ENCODE results near the gene BSN.

The BSN gene

GRCh38 chr3:49655731-49656285 lies 101.5 kb downstream of the BSN start:
- DNase-seq (ENCODE audit: insufficient read length, low spot score) (no peak), FAIRE-seq (no peak)
- no peak for TF ChIP-seq SPI1 (IDR thresholded peaks at IDR 0.05; ENCODE audit: low read depth, low read length)

- no peak for DNase-seq (ENCODE audit: insufficient read length, low spot score)
- no peak for FAIRE-seq
- no peak for TF ChIP-seq SPI1 (IDR thresholded peaks at IDR 0.05; ENCODE audit: low read depth, low read length)
- TF ChIP-seq PAX5 (IDR thresholded peaks at IDR 0.05; ENCODE audit: insufficient read depth, low read length, severe bottlenecking) = no peak
- TF ChIP-seq TAF1 (IDR thresholded peaks at IDR 0.05; ENCODE audit: low read depth, low read length) = no peak
- TF ChIP-seq POLR2AphosphoS5 (IDR thresholded peaks at IDR 0.05; ENCODE audit: low read depth, low read length) = no peak
- no peak for TF ChIP-seq POU2F2 (IDR thresholded peaks at IDR 0.05; ENCODE audit: low read depth, low read length)
- no peak for TF ChIP-seq POLR2A (IDR thresholded peaks at IDR 0.05; ENCODE audit: low read depth, low read length)
Measured at GRCh38 chr3:49656541-49657112, 102.3 kb downstream of the BSN start.

DNA sequence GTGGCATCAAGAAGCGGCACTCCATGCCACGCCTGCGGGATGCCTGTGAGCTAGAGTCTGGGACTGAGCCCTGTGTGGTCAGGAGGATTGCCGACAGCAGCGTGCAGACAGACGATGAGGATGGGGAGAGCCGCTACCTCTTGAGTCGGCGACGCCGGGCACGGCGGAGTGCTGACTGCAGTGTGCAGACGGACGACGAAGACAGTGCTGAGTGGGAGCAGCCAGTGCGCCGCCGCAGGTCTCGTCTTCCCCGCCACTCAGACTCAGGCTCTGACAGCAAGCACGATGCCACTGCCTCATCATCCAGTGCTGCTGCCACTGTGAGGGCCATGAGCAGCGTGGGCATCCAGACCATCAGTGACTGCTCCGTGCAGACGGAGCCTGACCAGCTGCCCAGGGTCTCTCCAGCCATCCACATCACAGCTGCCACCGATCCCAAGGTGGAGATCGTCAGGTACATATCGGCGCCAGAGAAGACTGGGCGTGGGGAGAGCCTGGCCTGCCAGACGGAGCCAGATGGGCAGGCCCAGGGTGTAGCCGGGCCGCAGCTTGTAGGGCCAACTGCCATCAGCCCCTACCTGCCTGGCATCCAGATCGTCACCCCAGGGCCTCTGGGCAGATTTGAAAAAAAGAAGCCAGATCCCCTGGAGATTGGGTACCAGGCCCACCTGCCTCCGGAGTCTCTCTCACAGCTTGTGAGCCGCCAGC lies 103.1 kb downstream of the BSN start:
- no peak for TF ChIP-seq SPI1 (IDR thresholded peaks at IDR 0.05; ENCODE audit: low read depth, low read length)
- no peak for TF ChIP-seq POLR2AphosphoS5 (IDR thresholded peaks at IDR 0.05; ENCODE audit: low read depth, low read length)
- no peak for TF ChIP-seq TAF1 (IDR thresholded peaks at IDR 0.05; ENCODE audit: low read depth, low read length)
- TF ChIP-seq PAX5 (IDR thresholded peaks at IDR 0.05; ENCODE audit: insufficient read depth, low read length, severe bottlenecking) = no peak
- TF ChIP-seq POU2F2 (IDR thresholded peaks at IDR 0.05; ENCODE audit: low read depth, low read length) = no peak
- TF ChIP-seq POLR2A (IDR thresholded peaks at IDR 0.05; ENCODE audit: low read depth, low read length) = no peak
- DNase-seq (ENCODE audit: insufficient read length, low spot score) (no peak), FAIRE-seq (no peak)

DNA sequence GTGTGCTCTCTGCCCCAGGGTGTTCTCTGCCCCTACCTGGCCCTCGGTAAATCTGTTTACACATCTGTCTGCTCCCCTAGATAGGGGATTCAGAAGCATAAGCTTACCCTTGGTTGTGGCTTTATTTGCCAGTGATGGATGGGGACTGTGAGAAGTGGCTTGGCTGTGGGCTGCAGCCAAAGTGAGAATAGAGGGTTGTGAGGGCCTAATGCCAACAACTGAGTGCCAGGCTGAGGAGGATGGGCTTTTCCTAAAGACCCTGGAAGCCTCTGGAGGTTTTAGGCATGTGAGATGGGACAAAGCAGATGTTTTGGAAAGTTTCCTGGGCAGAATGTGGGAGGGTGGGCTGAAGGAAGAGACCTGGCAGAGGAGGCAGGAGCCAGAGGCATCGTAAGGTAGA lies 104.4 kb downstream of the BSN start:
- DNase-seq (ENCODE audit: insufficient read length, low spot score) (no peak), FAIRE-seq (no peak)
- no peak for TF ChIP-seq PAX5 (IDR thresholded peaks at IDR 0.05; ENCODE audit: insufficient read depth, low read length, severe bottlenecking)
- no peak for TF ChIP-seq POLR2AphosphoS5 (IDR thresholded peaks at IDR 0.05; ENCODE audit: low read depth, low read length)
- TF ChIP-seq TAF1 (IDR thresholded peaks at IDR 0.05; ENCODE audit: low read depth, low read length) = no peak
- TF ChIP-seq SPI1 (IDR thresholded peaks at IDR 0.05; ENCODE audit: low read depth, low read length) = no peak
- no peak for TF ChIP-seq POU2F2 (IDR thresholded peaks at IDR 0.05; ENCODE audit: low read depth, low read length)
- TF ChIP-seq POLR2A (IDR thresholded peaks at IDR 0.05; ENCODE audit: low read depth, low read length) = no peak

DNA sequence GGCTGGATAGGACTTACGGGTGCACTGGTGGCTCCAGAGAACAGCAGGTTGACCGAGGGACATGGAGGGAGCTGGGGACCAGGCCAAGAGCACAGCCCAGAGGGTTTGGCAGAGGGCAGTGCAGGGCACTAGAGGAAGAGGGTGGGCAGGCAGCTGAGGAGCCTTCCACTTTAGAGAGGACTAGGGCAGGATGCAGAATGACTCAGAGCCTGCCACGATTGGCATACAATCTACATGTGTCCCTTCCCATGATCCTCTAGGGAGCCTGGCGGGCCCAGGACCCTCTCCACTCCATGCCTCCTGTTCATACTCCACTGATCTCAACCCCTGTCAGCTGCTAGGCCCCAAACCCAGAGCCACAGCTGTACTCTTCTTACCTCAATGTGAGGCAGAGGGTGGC lies 105.5 kb downstream of the BSN start:
- DNase-seq (ENCODE audit: insufficient read length, low spot score) (no peak), FAIRE-seq (no peak)
- TF ChIP-seq POLR2A (IDR thresholded peaks at IDR 0.05; ENCODE audit: low read depth, low read length) (no peak), SPI1 (IDR thresholded peaks at IDR 0.05; ENCODE audit: low read depth, low read length) (no peak), TAF1 (IDR thresholded peaks at IDR 0.05; ENCODE audit: low read depth, low read length) (no peak), PAX5 (IDR thresholded peaks at IDR 0.05; ENCODE audit: insufficient read depth, low read length, severe bottlenecking) (no peak), POLR2AphosphoS5 (IDR thresholded peaks at IDR 0.05; ENCODE audit: low read depth, low read length) (no peak), POU2F2 (IDR thresholded peaks at IDR 0.05; ENCODE audit: low read depth, low read length) (no peak)

DNA sequence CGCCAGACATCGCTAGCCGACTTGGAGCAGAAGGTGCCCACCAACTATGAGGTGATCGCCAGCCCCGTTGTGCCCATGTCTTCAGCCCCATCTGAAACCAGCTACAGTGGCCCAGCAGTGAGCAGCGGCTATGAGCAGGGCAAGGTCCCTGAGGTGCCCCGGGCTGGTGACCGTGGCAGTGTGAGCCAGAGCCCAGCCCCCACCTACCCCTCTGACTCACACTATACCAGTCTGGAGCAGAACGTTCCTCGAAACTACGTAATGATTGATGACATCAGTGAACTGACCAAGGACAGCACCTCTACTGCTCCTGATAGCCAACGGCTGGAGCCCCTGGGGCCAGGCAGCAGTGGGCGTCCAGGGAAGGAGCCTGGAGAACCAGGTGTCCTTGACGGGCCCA lies 107.0 kb downstream of the BSN start:
- no peak for DNase-seq (ENCODE audit: insufficient read length, low spot score)
- FAIRE-seq = no peak
- TF ChIP-seq POU2F2 (IDR thresholded peaks at IDR 0.05; ENCODE audit: low read depth, low read length) (no peak), PAX5 (IDR thresholded peaks at IDR 0.05; ENCODE audit: insufficient read depth, low read length, severe bottlenecking) (no peak), SPI1 (IDR thresholded peaks at IDR 0.05; ENCODE audit: low read depth, low read length) (no peak), TAF1 (IDR thresholded peaks at IDR 0.05; ENCODE audit: low read depth, low read length) (no peak), POLR2A (IDR thresholded peaks at IDR 0.05; ENCODE audit: low read depth, low read length) (no peak), POLR2AphosphoS5 (IDR thresholded peaks at IDR 0.05; ENCODE audit: low read depth, low read length) (no peak)

GRCh38 chr3:49662021-49662420 lies 107.7 kb downstream of the BSN start:
- no peak for DNase-seq (ENCODE audit: insufficient read length, low spot score)
- FAIRE-seq = no peak
- TF ChIP-seq POLR2A (IDR thresholded peaks at IDR 0.05; ENCODE audit: low read depth, low read length) (no peak), TAF1 (IDR thresholded peaks at IDR 0.05; ENCODE audit: low read depth, low read length) (no peak), PAX5 (IDR thresholded peaks at IDR 0.05; ENCODE audit: insufficient read depth, low read length, severe bottlenecking) (no peak)

DNA sequence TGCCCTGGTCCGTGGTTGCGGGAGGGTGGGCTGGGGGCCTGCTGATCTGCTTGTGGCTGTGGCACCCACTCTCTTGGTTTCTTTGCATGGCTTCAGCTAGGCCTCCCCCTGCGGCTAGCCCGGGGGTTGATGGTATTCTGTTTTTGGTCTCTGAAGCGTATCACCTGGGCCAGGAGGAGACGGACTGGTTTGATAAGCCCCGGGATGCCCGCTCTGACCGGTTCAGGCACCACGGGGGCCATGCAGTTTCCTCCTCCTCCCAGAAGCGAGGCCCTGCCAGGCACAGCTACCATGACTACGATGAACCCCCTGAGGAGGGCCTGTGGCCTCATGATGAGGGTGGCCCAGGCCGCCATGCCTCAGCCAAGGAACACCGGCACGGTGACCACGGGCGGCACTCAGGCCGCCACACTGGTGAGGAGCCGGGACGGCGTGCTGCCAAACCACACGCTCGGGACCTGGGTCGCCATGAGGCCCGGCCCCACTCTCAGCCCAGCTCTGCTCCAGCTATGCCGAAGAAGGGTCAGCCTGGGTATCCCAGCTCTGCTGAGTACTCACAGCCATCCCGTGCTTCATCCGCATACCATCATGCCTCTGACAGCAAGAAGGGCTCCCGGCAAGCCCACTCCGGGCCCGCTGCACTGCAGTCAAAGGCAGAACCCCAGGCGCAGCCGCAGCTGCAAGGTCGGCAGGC lies 108.6 kb downstream of the BSN start:
- DNase-seq (ENCODE audit: insufficient read length, low spot score) (no peak), FAIRE-seq (no peak)
- no peak for TF ChIP-seq SPI1 (IDR thresholded peaks at IDR 0.05; ENCODE audit: low read depth, low read length)
- no peak for TF ChIP-seq POU2F2 (IDR thresholded peaks at IDR 0.05; ENCODE audit: low read depth, low read length)
- TF ChIP-seq PAX5 (IDR thresholded peaks at IDR 0.05; ENCODE audit: insufficient read depth, low read length, severe bottlenecking) = no peak
- no peak for TF ChIP-seq TAF1 (IDR thresholded peaks at IDR 0.05; ENCODE audit: low read depth, low read length)

DNA sequence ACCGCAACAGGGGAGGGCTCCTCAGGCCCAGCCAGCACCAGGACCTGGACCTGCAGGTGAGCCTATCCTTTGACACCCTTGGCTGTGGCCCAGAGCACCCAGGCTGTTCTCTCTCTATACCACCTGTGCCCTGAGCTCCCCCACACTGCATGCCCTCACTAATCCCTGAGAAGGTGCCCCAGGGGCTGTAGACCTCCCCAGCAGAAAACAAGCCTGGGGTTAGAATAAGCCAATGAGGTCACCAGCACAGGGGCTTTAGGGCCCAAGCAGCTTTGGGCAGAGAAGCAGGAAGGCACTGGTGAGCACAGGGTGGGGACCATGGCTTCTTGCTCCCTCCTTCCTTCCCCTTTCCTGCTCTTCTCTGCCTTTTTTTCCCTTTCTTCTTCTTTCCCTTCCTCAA lies 109.6 kb downstream of the BSN start:
- TF ChIP-seq PAX5 (IDR thresholded peaks at IDR 0.05; ENCODE audit: insufficient read depth, low read length, severe bottlenecking) (no peak), POU2F2 (IDR thresholded peaks at IDR 0.05; ENCODE audit: low read depth, low read length) (no peak), POLR2A (IDR thresholded peaks at IDR 0.05; ENCODE audit: low read depth, low read length) (no peak), POLR2AphosphoS5 (IDR thresholded peaks at IDR 0.05; ENCODE audit: low read depth, low read length) (no peak), TAF1 (IDR thresholded peaks at IDR 0.05; ENCODE audit: low read depth, low read length) (no peak), SPI1 (IDR thresholded peaks at IDR 0.05; ENCODE audit: low read depth, low read length) (no peak)

More for the DNA sequence above, 109.6 kb downstream of the BSN start:
- DNase-seq (ENCODE audit: insufficient read length, low spot score) = no peak
- no peak for FAIRE-seq

Measured in GM12891 (cell line).